ENCODE data around the gene CHL1.
"Not testable (repeated sequence)": the region's sequence is repeated elsewhere in the genome, so short reads cannot be mapped to it uniquely, and the experiment has no call there.

Gene CHL1

DNA sequence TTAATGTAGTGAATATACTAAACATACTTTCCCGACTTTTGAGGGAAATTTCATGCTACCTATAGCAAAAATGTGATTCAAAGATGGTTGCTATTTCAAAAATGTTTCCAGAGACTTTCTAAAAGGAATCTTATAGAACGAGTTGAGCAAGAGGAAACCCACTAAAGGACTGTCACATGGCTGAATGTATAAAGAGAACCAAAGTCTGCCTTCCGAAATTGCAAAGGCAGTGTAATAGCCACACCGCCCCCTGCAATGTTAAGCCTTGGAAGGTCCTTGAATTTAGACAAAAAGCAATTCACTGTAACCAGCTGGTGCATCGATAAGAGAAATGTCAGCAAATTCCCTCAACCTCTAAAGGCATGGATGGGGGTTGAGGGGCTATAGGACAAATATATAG is 142.8 kb downstream of the CHL1 start:
- ATAC-seq: no peak

DNA sequence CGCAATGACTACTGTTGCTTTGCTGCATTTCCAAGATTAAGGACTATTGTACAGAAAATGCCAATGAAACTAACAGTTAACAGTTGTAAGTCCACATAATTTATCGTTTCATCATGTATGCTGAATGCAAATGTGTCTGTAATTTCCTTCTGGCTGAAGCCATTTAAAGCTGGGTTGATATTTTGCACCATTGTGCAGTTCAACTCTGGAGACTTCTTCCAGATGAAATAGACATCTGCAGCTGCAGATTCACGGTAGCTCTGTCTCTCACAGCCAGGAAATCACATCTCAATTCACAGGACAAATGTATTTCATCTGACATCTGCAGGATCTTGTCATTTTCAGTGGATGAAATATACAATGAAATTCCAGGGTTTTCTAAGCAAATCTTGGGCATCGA is 145.4 kb downstream of the CHL1 start:
- no peak for ATAC-seq

DNA sequence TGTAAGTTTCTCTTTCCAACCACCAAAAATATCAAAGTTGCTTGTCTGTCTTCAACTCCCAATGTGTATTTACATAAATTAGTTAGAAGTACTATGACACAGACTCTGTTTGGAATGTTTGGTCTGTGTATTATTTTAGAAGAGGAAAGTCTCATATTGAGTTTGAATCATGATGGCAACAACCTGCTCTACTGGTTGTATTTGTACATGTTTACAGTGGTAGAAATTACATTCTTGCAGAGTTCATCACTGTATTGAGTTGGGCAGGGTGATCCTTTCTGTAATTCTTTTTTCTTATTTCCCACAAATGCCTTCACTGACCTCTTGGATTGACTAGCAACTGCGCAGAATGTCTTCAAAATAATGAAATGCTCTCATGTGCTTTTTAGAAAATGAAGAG is 149.6 kb downstream of the CHL1 start:
- no peak for ATAC-seq

DNA sequence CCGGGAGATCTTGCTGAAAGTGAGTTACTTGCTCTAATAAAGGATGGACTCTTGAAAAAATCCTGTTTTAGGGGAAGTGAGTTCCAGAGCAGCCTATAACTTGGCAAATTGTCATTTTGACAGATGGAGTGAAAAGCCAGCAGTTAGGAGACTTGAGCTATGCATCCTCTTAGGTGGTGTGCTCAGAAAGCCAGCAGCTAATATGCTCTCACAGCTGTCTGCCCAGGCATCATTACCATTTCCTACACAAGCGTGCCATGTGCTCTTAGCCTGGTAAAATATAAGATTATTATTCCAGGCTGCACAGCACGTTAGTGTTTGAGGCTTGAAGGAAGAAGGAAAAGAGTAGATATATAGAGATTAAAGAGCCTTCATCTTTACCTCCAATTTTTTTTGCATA is 151.0 kb downstream of the CHL1 start:
- ATAC-seq: no peak

DNA sequence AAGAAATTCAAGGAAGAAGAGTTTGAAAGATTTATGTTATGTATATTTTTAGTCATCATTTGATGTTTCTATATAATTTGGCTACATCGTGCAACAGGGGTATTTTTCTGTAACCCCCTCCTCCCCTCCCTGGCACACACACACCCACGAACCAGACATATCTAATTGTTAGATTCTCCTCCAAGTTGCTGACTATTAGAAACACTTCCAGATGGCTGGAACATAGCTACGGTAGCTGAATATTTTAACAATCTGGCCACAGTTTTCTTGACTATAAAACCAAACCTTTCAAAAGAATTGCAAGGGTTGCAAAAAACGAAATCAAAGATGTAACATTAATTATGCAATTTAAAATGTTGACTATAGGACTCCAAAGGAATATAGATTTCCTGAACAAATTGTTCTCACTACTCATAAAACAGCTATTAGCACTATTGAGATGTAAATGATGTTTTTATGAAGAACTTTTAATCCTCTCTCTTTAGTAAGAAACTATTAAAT is 154.4 kb downstream of the CHL1 start:
- no peak for ATAC-seq

DNA sequence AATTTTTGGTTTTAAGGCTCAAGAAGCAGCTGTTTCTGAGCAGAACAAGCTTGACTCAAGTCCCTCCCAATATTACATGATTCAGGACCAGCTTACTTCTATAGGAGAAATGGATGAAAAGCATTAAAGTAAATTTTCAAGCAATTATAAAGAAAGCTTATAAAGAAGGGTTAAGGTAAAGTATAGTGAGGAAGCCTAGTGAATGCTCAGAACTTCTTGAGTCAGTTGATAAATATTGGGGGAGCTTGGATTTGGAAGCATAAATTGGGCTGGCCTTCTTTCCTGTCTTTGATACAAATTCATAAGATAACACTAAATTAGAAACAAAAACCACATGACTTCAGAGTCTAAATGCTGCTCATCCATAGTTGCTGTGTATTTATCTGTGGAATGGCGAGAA is 156.0 kb downstream of the CHL1 start:
- ATAC-seq: no peak

DNA sequence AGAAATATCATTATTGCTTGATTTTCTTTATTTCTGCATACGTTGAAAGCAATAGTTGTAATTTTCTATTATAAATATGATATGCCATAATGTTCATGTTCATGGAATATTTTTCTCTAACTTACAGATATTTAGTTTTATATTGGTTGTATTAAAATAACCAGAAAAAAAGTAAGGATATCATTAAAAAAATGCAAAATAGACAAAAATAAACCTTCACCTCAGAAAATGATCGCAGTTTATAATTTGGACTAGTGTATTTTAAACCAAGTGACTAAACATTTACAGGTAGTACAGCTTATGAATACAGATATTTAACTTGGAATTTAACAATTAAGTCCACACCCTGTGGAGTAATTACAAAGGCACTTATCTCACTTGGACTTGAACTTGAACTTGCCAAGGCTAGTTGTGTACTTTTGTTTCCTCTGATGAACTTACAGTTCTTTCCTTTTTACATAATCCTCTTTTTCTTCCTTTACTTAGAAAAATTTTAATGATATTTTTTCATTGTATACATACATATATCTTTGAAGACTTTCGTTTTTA is 156.7 kb downstream of the CHL1 start:
- ATAC-seq: no peak

DNA sequence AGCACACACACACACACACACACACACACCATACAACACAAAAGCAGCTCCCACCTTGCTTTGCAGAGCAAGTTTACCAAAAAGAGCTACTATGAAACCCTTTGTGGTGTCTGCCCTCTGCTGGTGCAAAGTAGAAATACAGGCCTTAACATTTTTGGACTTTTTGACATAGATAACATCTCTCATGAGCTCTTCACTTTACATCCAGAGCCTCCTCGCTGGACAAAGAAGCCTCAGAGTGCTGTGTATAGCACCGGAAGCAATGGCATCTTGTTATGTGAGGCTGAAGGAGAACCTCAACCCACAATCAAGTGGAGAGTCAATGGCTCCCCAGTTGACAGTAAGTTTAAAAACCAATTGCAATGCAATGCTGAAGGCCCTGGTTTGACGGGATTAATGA is 157.9 kb downstream of the CHL1 start:
- ATAC-seq: no peak

DNA sequence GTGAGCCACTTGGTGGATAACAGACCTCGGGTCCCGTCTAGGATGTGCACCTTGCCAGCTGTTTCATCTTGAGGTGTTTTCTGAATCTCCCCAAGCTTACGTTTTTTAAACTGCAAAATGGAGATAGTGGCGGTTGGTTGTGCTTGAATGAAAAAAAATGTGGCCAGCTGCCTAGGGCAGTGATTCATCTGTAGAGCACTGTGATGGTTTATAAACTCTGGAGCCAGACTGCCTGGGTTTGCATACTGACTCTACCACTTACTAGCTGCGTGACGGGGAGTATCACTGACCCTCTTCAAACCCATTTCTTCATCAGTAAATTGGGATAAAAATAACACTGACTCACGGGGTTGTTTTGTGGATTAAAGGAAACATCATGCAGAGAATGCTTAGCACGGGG is 159.1 kb downstream of the CHL1 start:
- ATAC-seq: no peak

DNA sequence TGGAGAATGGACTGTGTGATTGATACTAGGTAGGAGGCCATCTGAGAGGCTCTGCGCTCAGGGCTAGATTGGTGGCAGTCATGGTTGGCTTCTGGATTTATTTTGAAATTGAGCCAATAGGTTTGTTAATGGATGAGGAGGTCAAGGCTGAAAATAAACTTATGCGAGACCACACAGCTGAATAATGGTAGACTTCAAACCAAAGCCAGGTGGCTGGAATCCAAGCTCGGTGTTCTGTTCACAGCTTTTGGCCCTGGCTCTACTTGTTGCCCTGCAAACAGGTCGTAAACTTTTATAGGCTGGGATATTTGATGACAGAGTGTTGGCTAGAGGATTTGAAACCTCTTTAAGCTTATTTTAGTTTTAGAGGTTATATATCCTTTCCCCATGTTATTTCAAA is 160.4 kb downstream of the CHL1 start:
- no peak for ATAC-seq

DNA sequence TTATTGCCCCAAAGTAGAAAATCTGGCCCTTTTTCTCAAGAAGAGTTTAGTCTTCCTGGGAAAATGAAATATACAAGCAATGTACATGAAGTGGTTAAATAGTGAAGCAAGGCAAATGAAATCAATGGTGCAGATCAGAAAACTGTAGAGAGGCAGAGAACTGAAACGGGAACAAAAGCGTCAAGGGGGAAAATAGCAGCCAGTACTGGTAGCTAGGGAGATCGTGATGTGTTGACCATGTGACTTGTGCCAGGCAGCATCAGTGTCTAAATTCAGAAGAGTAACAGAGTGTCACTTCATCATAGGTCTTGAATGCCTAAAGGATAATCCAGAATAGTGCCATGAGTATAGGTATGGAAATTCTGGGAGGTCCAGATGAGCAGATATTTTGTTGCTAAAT is 163.1 kb downstream of the CHL1 start:
- ATAC-seq: no peak

DNA sequence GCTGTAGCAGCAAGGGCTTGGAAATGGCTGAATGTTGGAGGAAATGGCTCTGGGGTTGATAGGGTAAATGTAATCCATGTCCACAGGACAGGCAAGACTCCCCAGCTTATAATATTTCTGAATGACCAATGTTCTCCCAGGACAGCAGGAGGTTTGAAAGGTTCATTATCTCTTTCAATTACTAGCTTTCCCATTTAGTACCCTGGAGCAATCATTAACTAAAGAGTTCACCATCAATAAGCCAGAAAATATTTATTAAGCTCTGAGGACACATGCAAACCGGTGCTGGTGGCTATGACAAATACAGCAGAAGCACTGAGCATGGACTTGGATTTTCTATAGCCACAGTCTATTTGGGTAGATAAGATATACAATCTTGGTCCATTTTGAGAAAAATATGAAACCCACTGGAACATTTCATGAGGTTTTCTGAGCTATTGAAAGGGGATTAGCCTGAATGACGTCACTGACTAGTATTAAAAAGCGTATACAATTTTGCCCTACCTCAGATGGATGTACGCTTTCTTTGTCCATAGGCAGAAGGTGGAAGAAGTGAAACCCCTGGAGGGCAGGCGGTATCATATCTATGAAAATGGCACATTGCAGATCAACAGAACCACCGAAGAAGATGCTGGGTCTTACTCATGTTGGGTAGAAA is 166.2 kb downstream of the CHL1 start:
- ATAC-seq: no peak

DNA sequence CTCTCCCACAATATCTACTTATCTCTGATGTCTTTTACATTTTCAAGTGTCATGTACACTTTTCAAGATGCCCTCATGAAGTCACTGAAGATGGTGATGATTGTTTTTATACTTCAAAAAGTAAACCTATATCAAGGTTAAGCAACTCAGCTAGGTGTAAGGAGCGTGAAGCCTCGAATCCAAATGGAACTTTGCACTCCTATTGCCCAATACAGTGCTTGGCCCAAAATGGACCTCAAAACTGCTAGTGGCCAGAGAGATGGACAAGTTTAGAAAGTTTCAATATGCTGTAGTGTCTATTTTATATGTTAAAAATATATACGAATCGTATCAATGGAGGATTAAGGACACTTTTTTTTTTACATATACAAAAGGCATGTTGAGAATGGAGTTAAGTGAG is 167.7 kb downstream of the CHL1 start:
- no peak for ATAC-seq

DNA sequence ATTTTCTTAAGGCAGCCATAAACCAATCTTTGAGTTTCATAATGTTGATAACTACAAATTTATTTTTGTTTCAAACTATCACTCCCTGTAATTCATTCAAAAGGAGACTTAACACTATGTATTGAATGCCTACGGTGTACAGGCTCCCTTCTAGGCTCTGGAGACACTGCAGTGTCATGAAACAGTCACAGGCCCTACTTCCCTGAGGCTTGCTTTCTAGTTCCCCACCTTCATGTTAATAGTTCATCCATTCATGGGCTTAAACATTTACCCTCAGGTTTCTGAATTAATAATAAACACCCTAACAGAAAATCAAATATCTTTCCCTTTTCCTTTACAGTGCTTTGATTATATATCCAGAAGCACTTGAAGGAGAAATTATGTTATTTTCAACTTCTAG is 168.7 kb downstream of the CHL1 start:
- ATAC-seq: no peak

DNA sequence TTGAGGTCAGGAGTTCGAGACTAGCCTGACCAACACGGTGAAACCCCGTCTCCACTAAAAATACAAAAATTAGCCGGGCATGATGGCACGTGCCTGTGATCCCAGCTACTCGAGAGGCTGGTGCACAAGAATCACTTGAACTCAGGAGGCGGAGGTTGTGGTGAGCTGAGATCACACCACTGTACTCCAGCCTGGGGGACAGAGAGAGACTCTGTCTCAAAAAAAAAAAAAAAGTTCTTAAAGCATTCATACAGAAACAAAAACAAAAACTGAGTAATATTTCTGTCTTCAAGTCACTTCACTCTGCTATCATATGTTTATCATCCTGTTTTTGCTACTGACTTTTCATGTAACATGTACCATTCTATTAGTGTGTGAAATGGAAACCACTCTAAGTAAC is 169.7 kb downstream of the CHL1 start:
- ATAC-seq: not testable (repeated sequence)

DNA sequence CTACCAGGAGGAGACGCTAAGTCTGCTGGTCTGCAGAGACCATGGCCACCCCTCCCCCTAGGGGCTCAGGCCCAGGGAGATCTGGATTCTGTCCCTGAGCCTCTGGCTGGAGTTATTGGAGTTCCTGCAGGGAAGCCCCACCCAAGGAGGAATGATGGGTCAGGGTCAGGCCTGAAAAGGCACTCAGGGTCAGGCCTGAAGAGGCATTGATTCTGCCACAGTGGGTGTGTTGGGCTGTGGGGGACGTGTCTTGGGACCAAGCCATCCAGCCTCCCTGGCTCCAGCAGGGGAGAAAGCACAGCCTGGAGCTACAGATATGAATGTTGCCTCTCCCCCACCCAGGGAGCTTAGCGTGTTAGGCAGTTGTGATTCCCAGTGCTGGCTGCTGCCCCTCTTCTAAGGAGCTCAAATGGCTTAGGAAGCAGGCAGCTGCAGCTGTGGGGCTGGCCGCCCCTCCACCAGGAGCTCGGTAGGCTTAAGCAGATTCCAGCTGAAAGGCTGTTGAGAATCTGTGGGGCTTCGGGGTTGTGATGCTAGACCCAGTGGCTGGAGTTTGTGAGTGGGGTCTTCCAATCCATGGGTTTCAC is 176.7 kb downstream of the CHL1 start:
- ATAC-seq: no peak

DNA sequence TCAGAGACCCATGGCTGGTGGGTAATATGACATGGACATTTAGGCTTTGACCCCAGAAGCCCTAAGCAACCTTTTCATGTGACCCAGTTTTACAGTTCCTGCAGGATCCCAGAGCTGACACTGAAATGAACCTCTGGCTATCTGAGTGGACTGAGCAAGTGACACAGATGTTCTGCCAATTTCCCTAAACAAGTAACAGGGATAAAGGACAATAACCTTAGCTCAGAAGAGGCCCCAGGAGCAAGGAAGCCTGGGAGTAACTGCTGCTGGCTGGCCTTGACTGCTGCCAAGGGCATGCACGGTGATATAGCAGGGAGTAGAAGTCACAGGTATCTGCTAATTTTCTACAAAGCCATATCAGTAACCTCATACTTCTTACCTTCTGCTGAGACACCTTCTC is 177.9 kb downstream of the CHL1 start:
- ATAC-seq: no peak

DNA sequence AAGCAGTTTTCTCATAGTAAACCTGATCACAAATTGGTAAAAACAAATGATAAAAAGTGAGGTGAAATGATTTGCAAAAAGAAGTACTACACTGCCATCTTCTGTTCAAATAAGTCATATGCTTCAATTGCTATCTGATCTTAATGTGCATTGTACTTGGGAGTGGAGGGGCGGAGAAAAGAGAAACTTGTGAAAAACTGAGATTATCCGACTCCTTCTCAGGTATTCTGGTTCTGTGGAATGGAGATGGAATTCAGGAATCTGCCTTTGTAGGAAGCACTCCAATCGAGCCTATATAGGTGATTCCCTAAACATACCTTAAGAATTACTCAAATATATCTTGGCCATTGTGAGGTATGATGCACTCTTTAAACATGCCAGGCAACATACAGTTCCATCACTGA is 180.6 kb downstream of the CHL1 start:
- no peak for ATAC-seq

DNA sequence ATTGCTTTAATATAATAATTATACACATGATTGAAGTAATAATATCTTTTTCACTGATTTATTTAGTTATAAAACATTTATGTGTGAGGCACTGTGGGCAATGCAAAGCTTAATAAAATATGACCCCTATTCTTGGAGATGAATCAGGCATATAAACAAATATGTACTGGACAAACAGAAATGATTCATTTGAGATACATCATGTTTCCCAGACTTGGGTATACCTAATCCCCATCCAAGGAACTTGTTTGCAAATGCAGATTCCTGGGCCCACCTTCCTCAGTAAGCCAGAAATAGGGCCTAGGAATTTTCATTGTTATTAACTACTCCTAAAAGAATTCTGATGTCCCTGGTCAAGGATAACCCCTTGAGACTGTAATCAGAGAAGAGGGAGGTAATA is 184.2 kb downstream of the CHL1 start:
- no peak for ATAC-seq

DNA sequence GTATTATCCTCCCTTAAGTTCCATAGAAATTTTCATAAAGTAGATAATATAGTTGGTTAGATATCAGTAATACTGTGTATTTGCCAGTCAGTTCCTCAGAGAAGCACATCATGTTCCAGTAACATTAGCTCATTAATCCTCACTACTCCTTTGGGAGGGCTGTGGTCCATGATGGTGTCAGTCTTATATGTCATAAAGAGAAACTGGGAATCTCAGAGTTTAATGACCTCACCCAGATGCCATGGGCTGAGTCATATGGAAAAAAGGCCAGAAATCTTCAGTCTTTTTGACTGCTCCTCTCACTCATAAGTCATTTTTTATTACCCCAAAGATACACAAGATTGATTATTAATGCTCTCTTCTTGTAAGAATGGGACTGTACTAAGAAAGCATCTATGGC is 188.6 kb downstream of the CHL1 start:
- no peak for ATAC-seq

DNA sequence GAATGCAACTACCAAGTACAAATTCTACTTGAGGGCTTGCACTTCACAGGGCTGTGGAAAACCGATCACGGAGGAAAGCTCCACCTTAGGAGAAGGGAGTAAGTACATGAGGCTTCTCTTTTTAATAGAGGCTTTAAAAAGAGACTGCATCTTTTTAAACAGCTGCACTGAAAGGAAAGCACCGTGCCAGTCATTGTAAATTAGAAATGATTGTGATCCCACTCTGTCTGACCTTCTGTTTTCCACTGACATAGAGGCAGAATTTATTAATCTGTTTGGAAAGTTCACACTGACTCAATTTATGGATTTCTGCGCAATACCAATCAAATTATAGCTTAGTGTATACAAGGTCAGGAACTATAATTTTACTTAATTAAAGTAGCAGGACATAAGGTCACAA is 198.2 kb downstream of the CHL1 start:
- no peak for ATAC-seq

DNA sequence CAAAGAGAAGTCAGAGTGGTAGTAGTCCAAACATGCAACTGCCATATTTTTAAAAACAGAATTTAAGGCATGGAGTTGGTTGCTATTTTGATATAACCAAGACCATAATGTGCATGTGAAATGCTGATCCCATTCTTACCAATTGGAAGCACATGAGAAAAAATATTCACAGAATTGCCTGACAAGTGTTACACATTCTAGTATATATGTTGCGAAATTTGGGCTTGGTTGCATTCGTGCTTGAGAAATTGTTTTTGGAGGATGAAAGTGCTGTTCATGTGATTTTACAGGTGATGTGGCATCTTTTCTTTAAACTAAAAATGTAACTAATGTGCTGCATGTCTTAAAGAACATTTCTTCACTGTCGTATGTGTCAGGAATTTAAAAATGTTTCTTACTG is 199.7 kb downstream of the CHL1 start:
- no peak for ATAC-seq

DNA sequence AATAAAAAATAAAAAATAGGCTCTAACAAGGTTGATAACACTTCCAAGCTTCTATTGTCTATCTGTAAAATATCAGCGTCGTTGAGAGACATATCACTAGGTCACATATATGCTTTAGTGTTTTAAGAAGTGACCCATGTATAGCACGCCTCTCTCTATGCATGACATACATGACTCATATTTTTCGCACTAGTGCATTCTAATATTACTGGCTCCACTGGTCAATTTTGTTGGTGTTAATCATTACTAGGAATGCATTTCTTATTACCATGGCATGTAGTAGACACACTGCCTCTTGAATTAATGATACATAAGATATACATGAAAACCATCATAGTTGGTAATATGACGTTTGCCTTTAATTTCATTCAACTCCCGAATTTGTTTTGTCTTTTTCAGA is 203.1 kb downstream of the CHL1 start:
- ATAC-seq: no peak

DNA sequence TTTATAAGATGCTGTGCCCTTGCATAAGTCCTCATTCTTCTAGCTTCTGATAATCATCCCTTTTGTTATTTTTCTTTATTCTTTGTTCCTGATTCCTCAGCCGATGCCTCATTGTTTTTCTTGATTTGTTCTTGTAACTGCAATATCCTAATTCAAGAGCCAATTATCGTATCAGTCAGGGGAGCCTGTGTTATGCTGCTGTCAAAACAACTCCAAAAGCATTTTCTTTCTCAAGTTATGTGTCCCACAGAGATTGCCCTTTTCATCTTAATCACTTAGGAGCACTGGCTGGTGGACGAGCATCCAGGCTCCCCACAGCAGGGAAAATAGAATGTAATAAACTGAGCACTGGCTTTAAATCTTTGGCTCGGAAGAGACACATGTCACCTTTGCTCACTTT is 207.3 kb downstream of the CHL1 start:
- no peak for ATAC-seq

DNA sequence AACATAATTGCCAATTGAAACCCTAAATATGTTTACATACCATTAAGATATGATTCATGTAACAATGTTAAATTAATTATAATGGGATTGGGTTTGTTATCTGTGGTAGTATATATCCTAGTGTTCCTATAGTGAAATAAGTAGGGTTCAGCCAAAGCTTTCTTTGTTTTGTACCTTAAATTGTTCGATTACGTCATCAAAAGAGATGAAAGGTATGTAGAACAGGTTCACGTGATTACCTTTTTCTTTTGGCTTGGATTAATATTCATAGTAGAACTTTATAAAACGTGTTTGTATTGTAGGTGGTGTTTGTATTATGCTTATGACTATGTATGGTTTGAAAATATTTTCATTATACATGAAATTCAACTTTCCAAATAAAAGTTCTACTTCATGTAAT is 212.4 kb downstream of the CHL1 start:
- ATAC-seq: no peak
